HEK293 (cell line): ENCODE data around the gene CHCHD5.

Experiments used
- CTCF ChIA-PET: fragments of 350-600 bp; formaldehyde crosslinking; extraction: SDS; loops from one replicate; lab custom pipeline; 2021; ENCODE audit warnings: antibody characterized with exemption; lab: Yijun Ruan, JAX
- POLR2A ChIA-PET: fragments of 300-600 bp; formaldehyde crosslinking; extraction: SDS; loops from one replicate; lab custom pipeline; 2020; ENCODE audit warnings: antibody characterized with exemption, inconsistent platforms; lab: Yijun Ruan, JAX
- H3K27ac ChIP-seq: fragments of 200-500 bp; sonication (Bioruptor generic); 2 replicates; pipeline ENCODE4 v1.5.1; 2014; ENCODE audit warnings: low read depth, low read length, control low read depth, inconsistent platforms; ENCODE audit errors: extremely low read depth
- H3K36me3 ChIP-seq, 2 experiments: fragments of 200-500 bp in 1 of 2; sonication (Bioruptor generic) in 1 of 2; 1 replicate in 1 of 2; 2 replicates in 1 of 2; pipeline ENCODE4 v1.5.1; 2014 to 2017; ENCODE audit warnings: inconsistent platforms in 2 of 2, low read length in 2 of 2; ENCODE audit not compliant: control insufficient read depth in 2 of 2, insufficient read depth in 1 of 2
- H3K4me1 ChIP-seq: fragments of 200-500 bp; sonication (Bioruptor generic); 2 replicates; pipeline ENCODE4 v1.5.1; 2014; ENCODE audit warnings: mild to moderate bottlenecking, low read length, inconsistent platforms; ENCODE audit not compliant: control insufficient read depth, insufficient read depth
- H3K4me3 ChIP-seq: 2 replicates; pipeline ENCODE4 v1.5.1; 2011; ENCODE audit warnings: low read depth, mild to moderate bottlenecking, control low read depth, low read length, moderate library complexity
- H3K9me3 ChIP-seq: fragments of 200-500 bp; sonication (Bioruptor generic); 2 replicates; pipeline ENCODE4 v1.5.1; 2014; ENCODE audit warnings: low read depth, low read length, inconsistent platforms; ENCODE audit not compliant: control insufficient read depth, insufficient read depth
- BCL11B ChIP-seq: fragments of 450-650 bp; formaldehyde crosslinking; IDR thresholded peaks from 2 replicates; pipeline ENCODE4 v1.5.1; 2016; ENCODE audit warnings: low read depth, missing biosample characterization, missing genetic modification characterization
- KLF1 ChIP-seq: fragments of 450-650 bp; formaldehyde crosslinking; IDR thresholded peaks from 2 replicates; pipeline ENCODE4 v1.5.1; 2016; ENCODE audit warnings: missing biosample characterization, missing genetic modification characterization
- PATZ1 ChIP-seq: fragments of 450-650 bp; formaldehyde crosslinking; IDR thresholded peaks from 2 replicates; pipeline ENCODE4 v1.5.1; 2016; ENCODE audit warnings: missing biosample characterization, missing genetic modification characterization
- PRDM1 ChIP-seq: fragments of 450-650 bp; formaldehyde crosslinking; IDR thresholded peaks from 2 replicates; pipeline ENCODE4; 2016; ENCODE audit warnings: missing biosample characterization, missing genetic modification characterization
- SCRT2 ChIP-seq: fragments of 450-650 bp; formaldehyde crosslinking; IDR thresholded peaks from 2 replicates; pipeline ENCODE4 v1.5.1; 2016; ENCODE audit warnings: missing biosample characterization, missing genetic modification characterization
- ZNF175 ChIP-seq: fragments of 450-650 bp; formaldehyde crosslinking; IDR thresholded peaks from 2 replicates; pipeline ENCODE4 v1.5.1; 2016; ENCODE audit warnings: missing biosample characterization, missing genetic modification characterization
- ZNF24 ChIP-seq: fragments of 450-650 bp; formaldehyde crosslinking; IDR thresholded peaks from 2 replicates; pipeline ENCODE4 v1.5.1; 2016; ENCODE audit warnings: missing biosample characterization, missing genetic modification characterization
- ZNF48 ChIP-seq: fragments of 450-650 bp; formaldehyde crosslinking; IDR thresholded peaks from 2 replicates; pipeline ENCODE4 v1.5.1; 2016; ENCODE audit warnings: missing biosample characterization, missing genetic modification characterization
- ZNF580 ChIP-seq: fragments of 450-650 bp; formaldehyde crosslinking; IDR thresholded peaks from 2 replicates; pipeline ENCODE4 v1.5.1; 2016; ENCODE audit warnings: missing biosample characterization, missing genetic modification characterization
- ZNF654 ChIP-seq: fragments of 450-650 bp; formaldehyde crosslinking; IDR thresholded peaks from 2 replicates; pipeline ENCODE4 v1.5.1; 2016; ENCODE audit warnings: low read depth, missing biosample characterization, missing genetic modification characterization
- ZNF664 ChIP-seq: fragments of 450-650 bp; formaldehyde crosslinking; IDR thresholded peaks from 2 replicates; pipeline ENCODE4 v1.5.1; 2016; ENCODE audit warnings: missing biosample characterization, missing genetic modification characterization
- ZNF707 ChIP-seq: fragments of 450-650 bp; formaldehyde crosslinking; IDR thresholded peaks from 2 replicates; pipeline ENCODE4 v1.5.1; 2016; ENCODE audit warnings: missing biosample characterization, missing genetic modification characterization
- ZNF777 ChIP-seq: fragments of 450-650 bp; formaldehyde crosslinking; IDR thresholded peaks from 2 replicates; pipeline ENCODE4 v1.5.1; 2017; ENCODE audit warnings: missing biosample characterization, missing genetic modification characterization, borderline replicate concordance
- ZNF785 ChIP-seq: fragments of 450-650 bp; formaldehyde crosslinking; IDR thresholded peaks from 2 replicates; pipeline ENCODE4 v1.5.1; 2016; ENCODE audit warnings: missing biosample characterization, missing genetic modification characterization
- TF ChIP-seq, protein P1 (sequence below): fragments of 450-650 bp; formaldehyde crosslinking; IDR thresholded peaks from 2 replicates; pipeline ENCODE4 v1.5.1; 2017; ENCODE audit warnings: missing biosample characterization, mild to moderate bottlenecking, missing genetic modification characterization, moderate library complexity

The CHCHD5 gene

DNA sequence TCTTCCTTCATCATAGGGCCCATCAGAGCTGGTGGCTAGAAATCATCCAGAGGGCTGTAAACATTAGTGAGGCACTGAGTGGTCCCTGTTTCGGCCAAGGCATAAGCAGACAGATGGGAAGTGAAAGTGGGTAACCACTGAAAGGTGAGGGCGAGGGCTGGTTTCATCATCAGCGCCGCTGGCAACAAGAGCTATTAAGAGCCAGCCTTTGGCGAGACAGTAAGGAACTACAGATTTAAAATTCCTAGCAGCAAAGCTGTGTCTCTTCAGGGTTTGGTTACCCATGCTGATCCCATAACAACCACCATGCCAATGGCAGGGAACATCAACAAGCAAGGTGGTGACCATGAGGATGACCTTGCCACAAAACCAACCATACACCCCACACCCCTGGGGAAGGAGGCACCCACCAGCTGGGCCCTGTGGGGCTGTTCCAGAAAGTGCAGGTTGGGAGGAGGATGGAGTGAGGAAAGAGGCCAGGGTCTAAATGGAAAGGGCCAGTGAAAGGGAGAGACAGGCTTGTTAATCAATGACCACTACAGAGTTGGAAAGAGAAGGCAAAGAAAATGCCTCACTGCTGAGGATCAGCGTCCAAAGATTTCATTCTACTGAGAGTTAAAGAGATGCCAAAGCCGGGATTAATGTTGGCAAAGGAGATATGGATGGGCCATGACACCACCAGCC lies 52.3 kb downstream of the CHCHD5 start:
- no peak overlapping the region for H3K27ac ChIP-seq
- H3K4me3 ChIP-seq: no peak overlapping the region
- TF ChIP-seq ZNF580 (tag by site-specific recombination): no peak
- no peak for TF ChIP-seq ZNF654
- TF ChIP-seq ZNF707 (tag by site-specific recombination): no peak
- no peak for TF ChIP-seq ZNF664 (tag by site-specific recombination)
- TF ChIP-seq, protein P1, sequence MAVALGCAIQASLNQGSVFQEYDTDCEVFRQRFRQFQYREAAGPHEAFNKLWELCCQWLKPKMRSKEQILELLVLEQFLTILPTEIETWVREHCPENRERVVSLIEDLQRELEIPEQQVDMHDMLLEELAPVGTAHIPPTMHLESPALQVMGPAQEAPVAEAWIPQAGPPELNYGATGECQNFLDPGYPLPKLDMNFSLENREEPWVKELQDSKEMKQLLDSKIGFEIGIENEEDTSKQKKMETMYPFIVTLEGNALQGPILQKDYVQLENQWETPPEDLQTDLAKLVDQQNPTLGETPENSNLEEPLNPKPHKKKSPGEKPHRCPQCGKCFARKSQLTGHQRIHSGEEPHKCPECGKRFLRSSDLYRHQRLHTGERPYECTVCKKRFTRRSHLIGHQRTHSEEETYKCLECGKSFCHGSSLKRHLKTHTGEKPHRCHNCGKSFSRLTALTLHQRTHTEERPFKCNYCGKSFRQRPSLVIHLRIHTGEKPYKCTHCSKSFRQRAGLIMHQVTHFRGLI (tag by site-specific recombination): no peak
- TF ChIP-seq ZNF785 (tag by site-specific recombination): no peak
- no peaks in the 10 kb centered on the region for H3K36me3 ChIP-seq
- CTCF ChIA-PET: interaction anchor here (1.2 to 13.3 kb wide), 2 partner anchors 36 to 89 kb away, joined by 4 to 204 read pairs; no protein-coding TSS in a partner anchor
- H3K4me1 ChIP-seq: peaks cover under 1% of the 10 kb centered on the region; the same call in 1 of the 2 replicates
- no peaks in the 10 kb centered on the region for H3K9me3 ChIP-seq
- POLR2A ChIA-PET: no interaction called here

DNA sequence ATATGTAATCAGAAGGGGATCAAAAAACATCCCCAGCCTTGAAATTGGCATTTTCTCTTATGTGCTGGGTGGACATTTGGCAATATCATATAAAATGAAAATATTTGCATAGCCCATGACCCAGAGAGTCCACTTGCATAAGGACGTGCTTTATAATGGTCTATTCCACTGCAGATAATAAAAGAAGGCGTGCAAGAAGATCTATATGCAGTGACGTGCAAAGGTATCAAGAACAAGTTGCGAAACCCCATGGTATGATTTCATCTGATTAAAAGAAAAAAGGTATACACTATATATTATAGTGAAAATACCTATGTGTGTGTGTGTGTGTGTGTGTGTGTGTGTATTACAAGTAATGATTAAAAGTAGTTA lies 52.9 kb downstream of the CHCHD5 start:
- no peaks in the 10 kb centered on the region for H3K9me3 ChIP-seq
- ChIA-PET CTCF (interaction anchor here (0.8 to 1.2 kb wide), 2 partner anchors 37 to 91 kb away, joined by 3 to 4 read pairs; no protein-coding TSS in a partner anchor), POLR2A (no interaction called here)
- no peaks in the 10 kb centered on the region for H3K4me1 ChIP-seq
- no peak overlapping the region for H3K27ac ChIP-seq
- TF ChIP-seq KLF1 (tag by site-specific recombination) (no peak), ZNF24 (tag by site-specific recombination) (no peak), ZNF664 (tag by site-specific recombination) (no peak), SCRT2 (tag by site-specific recombination) (no peak), ZNF48 (tag by site-specific recombination) (no peak), ZNF777 (tag by site-specific recombination) (no peak), BCL11B (no peak), PATZ1 (no peak), PRDM1 (tag by site-specific recombination) (no peak), ZNF175 (tag by site-specific recombination) (no peak)
- H3K4me3 ChIP-seq: no peak overlapping the region
- no peaks in the 10 kb centered on the region for H3K36me3 ChIP-seq
